GM12801 (cell line): ENCODE results near the gene ITPA.

Source experiments
- CTCF ChIP-seq: IDR thresholded peaks from one replicate; pipeline ENCODE4 v1.5.1; 2011; ENCODE audit warnings: control low read depth; ENCODE audit not compliant: insufficient read length; ENCODE audit errors: extremely low read depth

The ITPA gene

GRCh38 chr20:3248167-3248992 lies 39.1 kb downstream of the ITPA start:
- TF ChIP-seq CTCF = no peak

DNA sequence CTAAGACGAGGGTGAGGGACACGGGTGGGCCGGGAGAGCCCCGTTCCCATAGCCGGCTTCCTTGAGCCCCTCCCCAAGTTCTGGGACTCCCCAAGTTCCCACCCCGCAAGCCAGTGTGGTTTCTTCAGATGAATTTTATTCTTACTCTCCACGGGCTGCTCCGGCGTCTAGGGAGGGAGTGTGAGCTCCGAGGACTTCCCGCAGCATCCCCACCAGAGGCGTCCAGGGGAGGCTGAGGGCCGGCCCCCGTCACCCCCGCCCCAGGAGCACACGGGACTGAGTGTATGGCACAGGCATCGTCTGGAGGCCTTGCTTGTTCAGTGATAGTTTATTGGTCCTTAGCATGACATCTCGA lies 39.7 kb downstream of the ITPA start:
- TF ChIP-seq CTCF = no peak

- TF ChIP-seq CTCF = no peak
These were observed 40.8 kb downstream of the ITPA start for GRCh38 chr20:3250091-3250504.

DNA sequence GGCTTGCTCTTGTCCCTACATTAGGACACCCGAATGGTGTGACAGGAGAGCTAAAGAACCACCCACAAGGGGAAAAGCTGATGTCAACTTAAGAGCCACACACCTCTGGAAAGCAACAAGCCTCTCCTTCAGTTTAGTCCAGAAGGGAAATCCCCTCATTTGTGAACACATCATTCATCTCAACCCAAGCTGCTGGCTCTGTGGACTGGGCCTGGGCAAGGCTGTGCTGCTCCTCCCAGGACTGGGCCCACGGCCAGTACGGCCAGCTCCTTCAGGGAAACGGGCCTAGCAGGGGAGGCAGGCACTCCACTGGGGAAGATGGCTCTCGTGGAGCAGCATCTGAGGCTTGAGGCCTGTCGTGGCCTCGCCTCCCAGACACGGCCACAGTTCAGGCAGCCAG lies 42.5 kb downstream of the ITPA start:
- TF ChIP-seq CTCF = no peak

- no peak for TF ChIP-seq CTCF
These were observed 46.4 kb downstream of the ITPA start for GRCh38 chr20:3255728-3256127.

DNA sequence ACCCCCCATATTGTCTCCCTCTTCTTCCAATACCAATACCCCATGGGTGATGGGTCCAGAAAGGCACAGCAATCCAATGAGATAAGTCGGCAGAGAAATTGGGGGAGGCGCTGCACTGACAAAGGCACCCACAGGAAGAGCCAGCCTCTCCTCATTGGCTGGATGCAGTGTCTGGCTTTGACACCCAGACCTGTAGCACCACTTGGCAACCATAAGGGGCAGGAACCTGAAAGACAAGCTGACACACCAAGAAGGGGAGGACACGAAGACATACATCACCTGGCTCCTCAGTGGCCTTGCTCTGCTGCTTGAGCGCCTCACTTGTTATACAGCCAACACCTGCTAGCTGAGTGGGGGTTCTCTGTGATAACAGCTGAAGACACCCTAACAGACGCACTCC lies 49.1 kb downstream of the ITPA start:
- TF ChIP-seq CTCF = no peak

- no peak for TF ChIP-seq CTCF
These were observed 53.3 kb downstream of the ITPA start for GRCh38 chr20:3262566-3262965.
